ENCODE results near the gene DCN.

DCN gene

GRCh38 chr12:91127306-91127705, 55.3 kb downstream of the DCN start:
- H3K79me2 ChIP-seq (ENCODE audit: insufficient read depth, low read length), result no peaks in the 10 kb centered on the region
- H3K4me1 ChIP-seq (ENCODE audit: insufficient read depth, low read length, severe bottlenecking), result no peaks in the 10 kb centered on the region
- H3F3A ChIP-seq (ENCODE audit: insufficient read depth, low read length), result no peaks in the 10 kb centered on the region
- H3K9ac ChIP-seq (ENCODE audit: low read length), result no peak overlapping the region
- no peaks in the 10 kb centered on the region for H3K27me3 ChIP-seq (ENCODE audit: insufficient read depth, low read length)
- no peak overlapping the region for H3K27ac ChIP-seq (ENCODE audit: low read depth, low read length, poor library complexity, severe bottlenecking)
- H3K9me2 ChIP-seq (ENCODE audit: low read depth, low read length), result no peaks in the 10 kb centered on the region
- TF ChIP-seq, protein P1, sequence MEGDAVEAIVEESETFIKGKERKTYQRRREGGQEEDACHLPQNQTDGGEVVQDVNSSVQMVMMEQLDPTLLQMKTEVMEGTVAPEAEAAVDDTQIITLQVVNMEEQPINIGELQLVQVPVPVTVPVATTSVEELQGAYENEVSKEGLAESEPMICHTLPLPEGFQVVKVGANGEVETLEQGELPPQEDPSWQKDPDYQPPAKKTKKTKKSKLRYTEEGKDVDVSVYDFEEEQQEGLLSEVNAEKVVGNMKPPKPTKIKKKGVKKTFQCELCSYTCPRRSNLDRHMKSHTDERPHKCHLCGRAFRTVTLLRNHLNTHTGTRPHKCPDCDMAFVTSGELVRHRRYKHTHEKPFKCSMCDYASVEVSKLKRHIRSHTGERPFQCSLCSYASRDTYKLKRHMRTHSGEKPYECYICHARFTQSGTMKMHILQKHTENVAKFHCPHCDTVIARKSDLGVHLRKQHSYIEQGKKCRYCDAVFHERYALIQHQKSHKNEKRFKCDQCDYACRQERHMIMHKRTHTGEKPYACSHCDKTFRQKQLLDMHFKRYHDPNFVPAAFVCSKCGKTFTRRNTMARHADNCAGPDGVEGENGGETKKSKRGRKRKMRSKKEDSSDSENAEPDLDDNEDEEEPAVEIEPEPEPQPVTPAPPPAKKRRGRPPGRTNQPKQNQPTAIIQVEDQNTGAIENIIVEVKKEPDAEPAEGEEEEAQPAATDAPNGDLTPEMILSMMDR (IDR thresholded peaks at IDR 0.05; ENCODE audit: low read length), result no peak
- no peak for TF ChIP-seq EZH2 (IDR thresholded peaks at IDR 0.05; ENCODE audit: borderline replicate concordance, low read length)
- H3K36me3 ChIP-seq (ENCODE audit: insufficient read depth, low read length), result no peaks in the 10 kb centered on the region
- H3K9me3 ChIP-seq (ENCODE audit: low read length), result no peaks in the 10 kb centered on the region
- H3K4me3 ChIP-seq (ENCODE audit: low read depth, low read length, poor library complexity, severe bottlenecking), result no peak overlapping the region
- no peak overlapping the region for H2AFZ ChIP-seq (ENCODE audit: low read length)
- no peak overlapping the region for H3K4me2 ChIP-seq (ENCODE audit: low read length)
- H4K20me1 ChIP-seq (ENCODE audit: insufficient read depth, low read length), result no peaks in the 10 kb centered on the region

GRCh38 chr12:91126516-91126915, 56.1 kb downstream of the DCN start:
- H3K9me2 ChIP-seq (ENCODE audit: low read depth, low read length), result no peaks in the 10 kb centered on the region

GRCh38 chr12:91123236-91123916, 59.2 kb downstream of the DCN start:
- Histone ChIP-seq H3F3A (ENCODE audit: insufficient read depth, low read length) (no peaks in the 10 kb centered on the region), H3K4me2 (ENCODE audit: low read length) (no peak overlapping the region), H2AFZ (ENCODE audit: low read length) (no peak overlapping the region), H3K9ac (ENCODE audit: low read length) (no peak overlapping the region), H3K9me2 (ENCODE audit: low read depth, low read length) (no peaks in the 10 kb centered on the region), H3K9me3 (ENCODE audit: low read length) (no peaks in the 10 kb centered on the region), H3K27ac (ENCODE audit: low read depth, low read length, poor library complexity, severe bottlenecking) (no peak overlapping the region), H3K4me3 (ENCODE audit: low read depth, low read length, poor library complexity, severe bottlenecking) (no peak overlapping the region), H3K36me3 (ENCODE audit: insufficient read depth, low read length) (no peaks in the 10 kb centered on the region), H4K20me1 (ENCODE audit: insufficient read depth, low read length) (no peaks in the 10 kb centered on the region), H3K27me3 (ENCODE audit: insufficient read depth, low read length) (no peaks in the 10 kb centered on the region), H3K4me1 (ENCODE audit: insufficient read depth, low read length, severe bottlenecking) (no peaks in the 10 kb centered on the region), H3K79me2 (ENCODE audit: insufficient read depth, low read length) (no peaks in the 10 kb centered on the region)
- no peak for TF ChIP-seq EZH2 (IDR thresholded peaks at IDR 0.05; ENCODE audit: borderline replicate concordance, low read length)
- TF ChIP-seq, protein P1 (IDR thresholded peaks at IDR 0.05; ENCODE audit: low read length), result no peak

More at GRCh38 chr12:91126516-91126915, 56.1 kb downstream of the DCN start:
- Histone ChIP-seq H3K4me3 (ENCODE audit: low read depth, low read length, poor library complexity, severe bottlenecking) (no peak overlapping the region), H2AFZ (ENCODE audit: low read length) (no peak overlapping the region), H3K27me3 (ENCODE audit: insufficient read depth, low read length) (no peaks in the 10 kb centered on the region), H3K9ac (ENCODE audit: low read length) (no peak overlapping the region), H3K4me2 (ENCODE audit: low read length) (no peak overlapping the region), H3K9me3 (ENCODE audit: low read length) (no peaks in the 10 kb centered on the region), H3K79me2 (ENCODE audit: insufficient read depth, low read length) (no peaks in the 10 kb centered on the region), H3K4me1 (ENCODE audit: insufficient read depth, low read length, severe bottlenecking) (no peaks in the 10 kb centered on the region), H3F3A (ENCODE audit: insufficient read depth, low read length) (no peaks in the 10 kb centered on the region), H4K20me1 (ENCODE audit: insufficient read depth, low read length) (no peaks in the 10 kb centered on the region), H3K27ac (ENCODE audit: low read depth, low read length, poor library complexity, severe bottlenecking) (no peak overlapping the region), H3K36me3 (ENCODE audit: insufficient read depth, low read length) (no peaks in the 10 kb centered on the region)
- TF ChIP-seq EZH2 (IDR thresholded peaks at IDR 0.05; ENCODE audit: borderline replicate concordance, low read length), result no peak
- TF ChIP-seq, protein P1 (IDR thresholded peaks at IDR 0.05; ENCODE audit: low read length), result no peak
